Measurements from ENCODE around the gene CYB561A3. TPM values are rescaled to one million over a fixed set of nuclear protein-coding genes. Genes with fewer than 3 reads are reported as not detected.
A peak's percentile ranks its signal among the peaks of the same experiment; 100 is the strongest.

Gene CYB561A3
- total and polyA plus RNA-seq, 5 experiments from 2014 or later, result 42.9 to 69.3 (median 54.5) TPM

DNA sequence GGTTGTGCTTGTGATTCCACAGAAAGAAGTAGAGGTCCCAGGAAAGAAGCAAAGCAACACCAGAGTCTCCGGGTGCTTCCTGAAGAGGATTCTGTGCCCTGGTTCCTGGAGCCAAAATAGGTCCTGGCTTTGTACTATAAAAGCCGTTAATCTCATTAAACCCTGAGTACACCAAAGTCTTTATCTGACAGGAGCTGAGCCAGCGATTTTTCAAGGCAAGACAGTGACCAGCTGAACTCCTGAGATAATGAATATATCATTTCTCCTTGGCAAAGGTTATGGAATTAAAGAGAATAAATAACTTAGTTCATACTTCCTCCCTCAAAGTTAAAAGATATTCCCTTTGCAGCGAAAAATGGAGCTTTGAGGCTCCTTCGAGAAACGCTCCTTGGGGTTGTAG lies 5.7 kb upstream of the CYB561A3 start:
- Mint-ChIP-seq H3K27ac (no peak overlapping the region), H3K27me3 (no peaks in the 10 kb centered on the region), H3K4me1 (peaks cover 9 to 23% (median 18%) of the 10 kb centered on the region in 4 donors), H3K4me3 (no peak overlapping the region), H3K9me3 (no peaks in the 10 kb centered on the region), H3K36me3 (peaks cover 0 to 67% (median 11%) of the 10 kb centered on the region in 3 donors)
- POLR2A ChIA-PET, result no interaction called here
- DNase-seq, result no peak
- ATAC-seq, result no peak

DNA sequence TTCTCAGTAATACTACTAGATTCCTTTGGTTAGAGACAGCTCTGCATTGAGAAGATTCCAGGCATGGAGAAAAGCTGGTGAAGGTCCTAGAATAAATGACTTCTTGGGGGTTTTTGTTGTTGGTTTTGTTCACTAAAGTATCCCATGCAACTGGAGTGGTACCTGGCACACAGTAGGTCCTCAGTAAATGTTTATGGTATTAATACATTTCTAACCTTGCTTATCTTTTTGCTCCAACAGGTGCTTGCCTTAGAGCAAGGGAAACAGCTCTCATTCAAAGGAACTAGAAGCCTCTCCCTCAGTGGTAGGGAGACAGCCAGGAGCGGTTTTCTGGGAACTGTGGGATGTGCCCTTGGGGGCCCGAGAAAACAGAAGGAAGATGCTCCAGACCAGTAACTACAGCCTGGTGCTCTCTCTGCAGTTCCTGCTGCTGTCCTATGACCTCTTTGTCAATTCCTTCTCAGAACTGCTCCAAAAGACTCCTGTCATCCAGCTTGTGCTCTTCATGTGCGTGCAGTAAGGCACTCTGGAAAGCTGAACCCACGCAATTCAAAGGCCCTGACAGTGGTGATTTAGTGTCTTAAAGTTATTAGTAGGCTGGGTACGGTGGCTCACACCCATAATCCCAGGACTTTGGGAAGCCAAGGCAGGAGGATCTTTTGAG lies 2.5 kb upstream of the CYB561A3 start:
- ATAC-seq (no peak), DNase-seq (no peak)
- POLR2A ChIA-PET, result interaction anchor here (0.7 to 3.9 kb wide), 6 partner anchors 27 to 1227 kb away, joined by 3 to 46 read pairs (median 38); partner anchors contain the start of genes CPSF7, DDB1, SDHAF2 and TKFC
- Mint-ChIP-seq H3K27ac (peak overlapping the region in 8 of 10 donors; percentile 63 to 99 (median 98)), H3K4me3 (peak overlapping the region in 9 of 10 donors; percentile 95 to 99 (median 97)), H3K27me3 (no peaks in the 10 kb centered on the region), H3K9me3 (no peaks in the 10 kb centered on the region), H3K36me3 (peaks cover 0 to 51% (median 5%) of the 10 kb centered on the region in 3 donors), H3K4me1 (peaks cover 7 to 42% (median 32%) of the 10 kb centered on the region in 4 donors)

DNA sequence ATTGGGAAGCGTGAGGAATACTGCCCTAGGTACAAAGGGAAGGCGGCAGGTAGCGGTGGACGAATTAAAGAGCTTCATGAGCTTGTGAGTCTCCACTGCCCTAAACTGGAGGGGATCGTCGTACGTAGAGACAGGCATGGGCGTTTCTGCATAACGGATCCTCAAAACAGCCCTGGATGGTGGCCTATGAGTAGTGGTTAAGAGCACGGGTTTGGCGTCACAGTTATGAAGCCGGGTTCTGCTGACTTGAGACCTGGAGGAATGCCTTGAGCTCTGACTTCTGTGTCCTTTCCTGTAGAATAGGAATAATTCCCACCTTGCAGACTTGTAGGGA lies 827 bp upstream of the CYB561A3 start:
- Mint-ChIP-seq H3K36me3 (peaks cover 0 to 37% (median 5%) of the 10 kb centered on the region in 3 donors), H3K27me3 (no peaks in the 10 kb centered on the region), H3K4me1 (peaks cover 7 to 54% (median 35%) of the 10 kb centered on the region in 4 donors), H3K4me3 (peak overlapping the region; percentile 95 to 99 (median 97)), H3K9me3 (no peaks in the 10 kb centered on the region), H3K27ac (peak overlapping the region; percentile 95 to 99 (median 98))
- DNase-seq (peak in 8 of 10 donors; percentile 19 to 78 (median 58)), ATAC-seq (peak; percentile 37 to 68)
- POLR2A ChIA-PET, result interaction anchor here (0.7 to 3.9 kb wide), 13 partner anchors 9 to 448 kb away, joined by 3 to 46 read pairs (median 4); partner anchors contain the start of genes CPSF7, DDB1, SDHAF2 and TKFC

DNA sequence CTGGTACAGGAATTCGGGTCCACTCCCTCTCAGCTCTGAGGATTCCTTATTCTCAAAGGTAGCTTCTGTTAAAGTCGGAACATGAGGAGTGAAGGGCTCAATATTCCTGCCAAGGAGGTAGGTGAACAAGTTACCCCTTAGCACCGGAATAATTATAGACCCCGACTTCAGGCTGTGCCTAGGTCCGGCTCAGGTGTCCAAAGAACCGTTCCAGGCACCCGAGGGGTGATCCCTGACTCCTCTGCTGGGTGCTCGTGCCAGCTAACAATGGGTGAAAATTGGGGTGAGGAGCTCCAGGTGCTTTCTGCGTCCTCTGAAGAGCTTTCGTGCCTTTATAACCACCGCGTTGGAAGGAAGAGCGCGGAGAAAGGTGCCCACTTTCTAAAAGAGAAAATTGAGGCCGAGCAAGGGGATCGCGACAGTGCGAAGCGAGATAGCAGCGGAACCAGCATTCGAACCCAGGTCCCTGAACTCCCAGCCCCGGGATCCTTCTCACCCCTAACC lies 393 bp downstream of the CYB561A3 start:
- H3K4me3 Mint-ChIP-seq, result peak overlapping the region; percentile 95 to 99 (median 97)
- ATAC-seq (peak in 1 of 2 donors; percentile 0), DNase-seq (peak in 1 of 10 donors; percentile 4)
- no peaks in the 10 kb centered on the region for H3K27me3 Mint-ChIP-seq
- peaks cover 0 to 25% (median 2%) of the 10 kb centered on the region in 3 donors for H3K36me3 Mint-ChIP-seq
- H3K27ac Mint-ChIP-seq, result peak overlapping the region; percentile 95 to 99 (median 98)
- no peaks in the 10 kb centered on the region for H3K9me3 Mint-ChIP-seq
- POLR2A ChIA-PET, result interaction anchor here (0.6 to 3.9 kb wide), 10 partner anchors 10 to 68 kb away, joined by 3 to 46 read pairs (median 16); partner anchors contain the start of genes CPSF7, DDB1, SDHAF2 and TKFC
- H3K4me1 Mint-ChIP-seq, result peaks cover 12 to 66% (median 39%) of the 10 kb centered on the region in 4 donors

DNA sequence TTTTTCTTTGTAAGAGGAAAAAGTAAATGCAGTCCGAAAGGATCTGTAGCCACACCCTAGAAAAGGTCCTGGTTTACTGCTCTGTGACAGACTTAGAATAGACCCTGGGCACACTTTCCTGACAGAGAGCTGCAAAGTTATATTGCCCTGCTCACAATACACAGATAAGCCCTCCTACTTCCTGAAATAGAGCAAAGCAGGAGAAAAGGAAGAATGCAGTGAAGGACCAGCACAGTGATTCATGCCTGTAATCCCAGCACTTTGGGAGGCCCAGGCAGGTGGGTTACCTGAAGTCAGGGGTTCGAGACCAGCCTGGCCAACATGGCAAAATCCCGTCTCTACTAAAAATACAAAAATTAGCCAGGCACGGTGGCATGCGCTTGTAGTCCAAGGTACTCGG lies 2.2 kb downstream of the CYB561A3 start:
- peaks cover 0 to 19% (median 0%) of the 10 kb centered on the region in 3 donors for H3K36me3 Mint-ChIP-seq
- peak overlapping the region in 7 of 10 donors; percentile 7 to 99 (median 42) for H3K4me3 Mint-ChIP-seq
- peak overlapping the region in 9 of 10 donors; percentile 3 to 98 (median 53) for H3K27ac Mint-ChIP-seq
- DNase-seq, result no peak
- no peaks in the 10 kb centered on the region for H3K9me3 Mint-ChIP-seq
- no peak for ATAC-seq
- POLR2A ChIA-PET, result interaction anchor here (1.3 to 2.4 kb wide), 2 partner anchors 25 to 70 kb away, joined by 4 to 8 read pairs; partner anchors contain the start of genes CPSF7 and SDHAF2
- H3K4me1 Mint-ChIP-seq, result peaks cover 12 to 69% (median 40%) of the 10 kb centered on the region in 4 donors
- H3K27me3 Mint-ChIP-seq, result no peaks in the 10 kb centered on the region

DNA sequence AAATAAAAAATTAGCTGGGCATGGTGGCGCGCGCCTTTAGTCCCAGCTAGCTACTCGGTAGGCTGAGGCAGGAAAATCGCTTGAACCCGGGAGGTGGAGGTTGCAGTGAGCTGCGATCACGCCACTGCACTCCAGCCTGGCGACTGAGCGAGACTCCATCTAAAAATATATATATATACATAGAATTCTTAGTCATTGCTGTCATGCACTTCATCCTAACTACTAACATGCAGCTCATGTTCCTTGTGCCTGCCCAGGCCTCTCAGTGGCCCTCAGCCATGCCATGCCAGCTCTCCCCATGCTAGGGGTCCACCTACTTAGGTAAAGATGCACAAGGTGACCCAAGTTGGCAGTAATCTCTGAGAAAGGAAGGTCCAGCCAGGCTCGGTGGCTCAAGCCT lies 3.1 kb downstream of the CYB561A3 start:
- Mint-ChIP-seq H3K36me3 (peaks cover 0 to 12% (median 0%) of the 10 kb centered on the region in 3 donors), H3K9me3 (no peaks in the 10 kb centered on the region), H3K4me3 (no peak overlapping the region), H3K4me1 (peaks cover 12 to 73% (median 41%) of the 10 kb centered on the region in 4 donors), H3K27ac (peak overlapping the region in 4 of 10 donors; percentile 34 to 95 (median 42)), H3K27me3 (no peaks in the 10 kb centered on the region)
- POLR2A ChIA-PET, result interaction anchor here (1.3 to 2.4 kb wide), 2 partner anchors 24 to 27 kb away, joined by 3 to 8 read pairs; no protein-coding TSS in a partner anchor
- ATAC-seq, result no peak
- DNase-seq, result no peak

DNA sequence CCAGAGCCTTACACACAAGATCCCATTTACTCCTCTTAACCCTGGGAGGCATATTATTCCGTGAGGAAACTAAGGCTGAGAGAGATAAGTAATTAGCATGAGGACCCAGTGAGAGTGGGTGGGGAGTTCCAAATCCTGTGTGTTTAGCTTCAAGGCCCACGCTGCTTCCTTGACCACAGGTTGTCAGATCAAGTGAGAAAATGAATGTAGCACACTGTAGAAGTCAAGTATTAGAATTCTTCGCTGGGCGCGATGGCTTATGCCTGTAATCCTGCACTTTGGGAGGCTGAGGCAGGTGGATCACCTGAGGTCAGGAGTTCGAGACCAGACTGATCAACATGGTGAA lies 3.8 kb downstream of the CYB561A3 start:
- peaks cover 13 to 73% (median 38%) of the 10 kb centered on the region in 4 donors for H3K4me1 Mint-ChIP-seq
- DNase-seq, result no peak
- peak overlapping the region in 3 of 10 donors; percentile 24 to 85 (median 31) for H3K4me3 Mint-ChIP-seq
- peaks cover 0 to 19% (median 4%) of the 10 kb centered on the region in 3 donors for H3K36me3 Mint-ChIP-seq
- H3K9me3 Mint-ChIP-seq, result no peaks in the 10 kb centered on the region
- H3K27me3 Mint-ChIP-seq, result no peaks in the 10 kb centered on the region
- peak overlapping the region in 5 of 10 donors; percentile 27 to 85 (median 44) for H3K27ac Mint-ChIP-seq
- ATAC-seq, result no peak
- POLR2A ChIA-PET, result interaction anchor here (1.3 to 2.4 kb wide), 4 partner anchors 9 to 34 kb away, joined by 3 to 8 read pairs (median 4); partner anchors contain the start of gene TMEM216

DNA sequence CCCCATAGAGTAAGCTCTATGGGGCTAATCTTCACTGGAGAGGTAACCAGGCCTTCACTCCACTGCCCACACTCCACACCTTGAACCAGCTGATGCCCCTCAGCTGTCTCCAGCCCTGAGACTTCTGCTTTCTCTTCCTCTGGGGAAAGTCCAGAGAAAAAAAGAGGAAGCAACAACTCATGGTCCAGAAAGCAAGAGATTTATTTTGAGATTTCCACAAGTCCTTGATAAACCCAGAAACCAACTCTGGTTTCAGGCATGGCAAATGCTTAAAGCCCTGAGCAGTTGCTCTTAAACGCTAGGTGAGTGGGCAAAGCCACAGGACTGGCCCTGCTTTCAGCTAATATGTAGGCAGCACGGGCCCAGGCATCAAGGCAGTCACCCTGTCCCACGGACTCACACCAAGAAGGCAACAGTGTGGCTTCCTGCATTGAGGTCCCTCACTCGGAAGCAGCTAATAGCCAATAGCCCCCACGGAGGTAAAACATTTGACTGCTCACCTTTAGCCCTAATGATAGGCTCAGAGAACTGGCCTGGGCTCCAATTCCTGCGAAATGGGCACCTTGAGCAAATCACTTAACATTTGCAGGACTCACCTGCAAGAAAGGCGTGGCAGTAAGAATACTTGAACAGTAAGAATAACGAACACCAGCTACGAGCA lies 4.3 kb downstream of the CYB561A3 start:
- no peak for DNase-seq
- H3K36me3 Mint-ChIP-seq, result peaks cover 0 to 22% (median 7%) of the 10 kb centered on the region in 3 donors
- H3K4me1 Mint-ChIP-seq, result peaks cover 9 to 71% (median 35%) of the 10 kb centered on the region in 4 donors
- ATAC-seq, result no peak
- peak overlapping the region in 3 of 10 donors; percentile 24 to 85 (median 31) for H3K4me3 Mint-ChIP-seq
- H3K9me3 Mint-ChIP-seq, result no peaks in the 10 kb centered on the region
- POLR2A ChIA-PET, result interaction anchor here (0.6 to 1.8 kb wide), 5 partner anchors 9 to 872 kb away, joined by 3 to 6 read pairs (median 3); partner anchors contain the start of genes CPSF7, SDHAF2 and TMEM216
- H3K27ac Mint-ChIP-seq, result peak overlapping the region in 8 of 10 donors; percentile 21 to 85 (median 40)
- H3K27me3 Mint-ChIP-seq, result no peaks in the 10 kb centered on the region

DNA sequence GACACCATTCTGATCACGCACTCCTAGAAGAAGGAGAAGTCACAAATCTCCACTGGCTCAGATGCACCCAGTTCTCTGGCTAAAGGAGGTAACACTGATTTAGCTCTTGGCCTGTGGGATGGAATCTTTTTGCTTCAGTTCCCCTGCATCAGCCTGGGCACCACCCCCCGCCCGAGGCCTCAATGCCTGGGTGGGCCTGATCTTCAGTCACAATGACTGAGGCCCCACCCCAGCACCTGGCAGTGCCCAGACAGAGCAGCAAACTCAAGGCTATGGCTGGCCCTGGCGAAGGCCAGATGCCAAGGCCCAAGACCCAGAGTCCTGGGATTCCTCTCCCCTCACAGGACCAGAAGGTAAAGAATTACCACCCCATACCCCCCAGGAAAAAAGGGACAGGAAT lies 5.0 kb downstream of the CYB561A3 start:
- H3K4me1 Mint-ChIP-seq, result peaks cover 6 to 68% (median 31%) of the 10 kb centered on the region in 4 donors
- H3K4me3 Mint-ChIP-seq, result peak overlapping the region in 1 of 10 donors; percentile 85
- peaks cover 0 to 21% (median 8%) of the 10 kb centered on the region in 3 donors for H3K36me3 Mint-ChIP-seq
- DNase-seq, result no peak
- H3K9me3 Mint-ChIP-seq, result no peaks in the 10 kb centered on the region
- H3K27ac Mint-ChIP-seq, result peak overlapping the region in 5 of 10 donors; percentile 21 to 85 (median 31)
- POLR2A ChIA-PET, result interaction anchor here (1.1 to 1.8 kb wide), 3 partner anchors 8 to 73 kb away, joined by 3 to 5 read pairs (median 3); partner anchors contain the start of genes CPSF7, SDHAF2 and TMEM216
- H3K27me3 Mint-ChIP-seq, result no peaks in the 10 kb centered on the region
- ATAC-seq, result no peak

DNA sequence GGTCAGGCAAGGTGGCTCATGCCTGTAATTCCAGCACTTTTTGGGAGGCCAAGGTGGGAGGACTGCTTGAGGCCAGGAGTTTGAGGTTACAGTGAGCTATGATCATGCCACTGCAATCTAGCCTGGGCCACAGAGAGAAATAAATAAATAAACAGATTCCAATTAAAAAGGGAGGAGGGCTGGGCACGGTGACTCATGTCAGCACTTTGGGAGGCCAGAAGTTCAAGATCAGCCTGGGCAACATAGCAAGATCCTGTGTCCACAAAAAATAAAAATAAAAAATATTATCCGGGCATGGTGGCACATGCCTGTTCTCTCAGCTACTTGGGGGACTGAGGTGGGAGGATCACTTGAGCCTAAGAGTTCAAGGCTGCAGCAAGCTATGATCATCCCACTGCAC lies 7.5 kb downstream of the CYB561A3 start:
- H3K27ac Mint-ChIP-seq, result peak overlapping the region in 2 of 10 donors; percentile 27 to 72
- no peak for DNase-seq
- peaks cover 4 to 34% (median 14%) of the 10 kb centered on the region in 3 donors for H3K36me3 Mint-ChIP-seq
- ATAC-seq, result no peak
- peak overlapping the region in 1 of 10 donors; percentile 63 for H3K4me3 Mint-ChIP-seq
- no peaks in the 10 kb centered on the region for H3K9me3 Mint-ChIP-seq
- H3K4me1 Mint-ChIP-seq, result peaks cover 8 to 47% (median 19%) of the 10 kb centered on the region in 4 donors
- no peaks in the 10 kb centered on the region for H3K27me3 Mint-ChIP-seq
- POLR2A ChIA-PET, result interaction anchor here (1.4 kb wide), 1 partner anchor 38 kb away, joined by 3 read pairs; no protein-coding TSS in a partner anchor

DNA sequence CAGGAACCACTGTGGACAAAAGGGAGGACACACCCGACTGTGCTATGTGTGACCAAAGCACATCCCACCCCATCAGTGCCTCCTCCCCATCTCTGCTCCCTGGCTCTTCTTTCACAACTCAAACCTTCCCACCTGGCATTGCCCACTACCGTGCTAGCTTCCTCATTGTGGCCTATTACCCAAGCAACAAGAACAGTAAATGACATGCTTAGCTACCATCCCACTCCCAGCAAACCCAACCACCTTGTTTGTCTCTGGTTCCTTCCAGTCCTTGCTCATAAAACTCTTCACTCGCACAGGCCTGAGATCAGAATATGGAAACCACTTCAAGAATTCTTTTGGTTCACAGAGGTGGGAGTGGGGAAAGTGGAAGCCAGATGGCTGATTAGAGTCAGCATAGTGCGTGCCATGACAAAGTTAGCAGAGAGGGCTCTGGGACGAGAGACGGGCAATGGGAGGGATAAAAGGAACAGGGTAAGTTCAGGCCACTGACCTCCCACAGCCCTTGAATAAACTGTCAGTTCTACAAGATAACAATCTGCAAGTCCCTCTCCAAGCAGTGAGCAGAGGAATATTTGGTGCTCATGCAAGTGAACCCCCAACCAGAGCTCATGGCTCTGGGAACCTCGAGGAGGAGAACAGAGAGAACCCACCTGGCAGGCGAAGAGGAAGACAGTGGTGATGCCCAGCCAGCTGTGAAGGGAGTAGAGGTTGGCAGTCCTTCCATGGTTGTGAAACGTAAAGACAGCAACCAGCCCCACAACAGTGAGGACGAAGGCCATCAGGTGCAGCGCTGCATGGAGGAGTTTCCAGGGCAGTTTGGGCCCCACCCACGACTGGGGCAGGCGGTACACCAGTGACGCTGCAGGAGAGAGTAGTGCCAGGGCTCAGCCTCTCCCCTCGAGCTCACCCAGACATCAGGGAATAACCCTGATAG lies 8.3 kb downstream of the CYB561A3 start:
- POLR2A ChIA-PET, result no interaction called here
- Mint-ChIP-seq H3K36me3 (peaks cover 4 to 40% (median 14%) of the 10 kb centered on the region in 3 donors), H3K4me1 (peaks cover 8 to 40% (median 18%) of the 10 kb centered on the region in 4 donors)

More for the DNA sequence above, 8.3 kb downstream of the CYB561A3 start:
- Mint-ChIP-seq H3K4me3 (peak overlapping the region in 2 of 10 donors; percentile 38 to 63), H3K27ac (peak overlapping the region in 3 of 10 donors; percentile 34 to 72 (median 51)), H3K9me3 (no peaks in the 10 kb centered on the region), H3K27me3 (no peaks in the 10 kb centered on the region)
- ATAC-seq (no peak), DNase-seq (no peak)

Data from naive thymus-derived CD8-positive, alpha-beta T cell (primary cell).